Measurements from ENCODE around the gene CEP112.
"Not testable (repeated sequence)": the region's sequence is repeated elsewhere in the genome, so short reads cannot be mapped to it uniquely, and the experiment has no call there.

CEP112 gene

GRCh38 chr17:65723431-65724151 lies 468.3 kb downstream of the CEP112 start:
- DNase-seq: no peak

GRCh38 chr17:65718601-65719000 lies 473.3 kb downstream of the CEP112 start:
- no peak for DNase-seq

- no peak for DNase-seq
These were observed 479.3 kb downstream of the CEP112 start for GRCh38 chr17:65712383-65713267.

GRCh38 chr17:65711671-65712276 lies 480.2 kb downstream of the CEP112 start:
- DNase-seq: no peak

- DNase-seq: no peak
These were observed 484.2 kb downstream of the CEP112 start for GRCh38 chr17:65707780-65708179.

GRCh38 chr17:65704731-65705130 lies 487.2 kb downstream of the CEP112 start:
- DNase-seq: no peak

GRCh38 chr17:65703891-65704290 lies 488.0 kb downstream of the CEP112 start:
- DNase-seq: no peak

- no peak for DNase-seq
These were observed 492.5 kb downstream of the CEP112 start for GRCh38 chr17:65699459-65699858.

- DNase-seq: no peak
These were observed 493.4 kb downstream of the CEP112 start for GRCh38 chr17:65698381-65699061.

GRCh38 chr17:65697661-65698060 lies 494.3 kb downstream of the CEP112 start:
- DNase-seq: no peak

- no peak for DNase-seq
These were observed 495.1 kb downstream of the CEP112 start for GRCh38 chr17:65696739-65697394.

- DNase-seq: no peak
These were observed 497.3 kb downstream of the CEP112 start for GRCh38 chr17:65694601-65695000.

- DNase-seq: no peak
These were observed 501.2 kb downstream of the CEP112 start for GRCh38 chr17:65690626-65691310.

GRCh38 chr17:65688307-65688706 lies 503.6 kb downstream of the CEP112 start:
- DNase-seq: no peak

GRCh38 chr17:65685110-65685509 lies 506.8 kb downstream of the CEP112 start:
- no peak for DNase-seq

GRCh38 chr17:65684631-65685030 lies 507.3 kb downstream of the CEP112 start:
- DNase-seq: no peak

GRCh38 chr17:65683428-65683827 lies 508.5 kb downstream of the CEP112 start:
- DNase-seq: no peak

GRCh38 chr17:65681763-65682162 lies 510.2 kb downstream of the CEP112 start:
- not testable (repeated sequence) for DNase-seq

- no peak for DNase-seq
These were observed 512.6 kb downstream of the CEP112 start for GRCh38 chr17:65679165-65679845.

- DNase-seq: no peak
These were observed 513.4 kb downstream of the CEP112 start for GRCh38 chr17:65678546-65678945.

- no peak for DNase-seq
These were observed 514.0 kb downstream of the CEP112 start for GRCh38 chr17:65677932-65678331.

Data from inflammatory macrophage treated with lipopolysaccharide for 4 hours (primary cell).